WTC11 (cell line): ENCODE results near the gene RPS6KA2. TPM values are rescaled to one million over a fixed set of nuclear protein-coding genes. Genes with fewer than 3 reads are reported as not detected.
A peak's percentile ranks its signal among the peaks of the same experiment; 100 is the strongest.

Experiments
- ATAC-seq: fragments of 200-7000 bp; cut with Tn5 transposase; 2 replicates; pipeline ENCODE4 v1.10.0; 2021; ENCODE audit warnings: mild to moderate bottlenecking, moderate library complexity
- CTCF ChIA-PET: fragments of 300-600 bp; sonication (Branson Sonifier 250); formaldehyde crosslinking; loops from one replicate; lab custom pipeline; 2021; ENCODE audit warnings: antibody characterized with exemption; lab: Charles Lee
- POLR2A ChIA-PET: fragments of 350-600 bp; sonication (Branson Sonifier 250); formaldehyde crosslinking; loops from one replicate; lab custom pipeline; 2021; ENCODE audit warnings: antibody characterized with exemption; lab: Charles Lee
- DNase-seq: peaks from one replicate; pipeline ENCODE4 v3.0.0; 2021; ENCODE audit warnings: low spot score
- H3K27ac Mint-ChIP-seq: 2 replicates; pipeline ENCODE4 v1.8.0; 2021; ENCODE audit warnings: mixed read lengths
- H3K27me3 Mint-ChIP-seq: 2 replicates; pipeline ENCODE4 v1.8.0; 2021; ENCODE audit warnings: low read depth, mild to moderate bottlenecking, moderate library complexity, mixed read lengths
- H3K36me3 Mint-ChIP-seq: 2 replicates; pipeline ENCODE4 v1.8.0; 2021; ENCODE audit warnings: mixed read lengths
- H3K4me1 Mint-ChIP-seq: 2 replicates; pipeline ENCODE4 v1.8.0; 2022; ENCODE audit warnings: mixed read lengths
- H3K4me3 Mint-ChIP-seq: 2 replicates; pipeline ENCODE4 v1.8.0; 2021; ENCODE audit warnings: mild to moderate bottlenecking, moderate library complexity, mixed read lengths
- H3K9me3 Mint-ChIP-seq: 2 replicates; pipeline ENCODE4 v1.8.0; 2021; ENCODE audit warnings: mixed read lengths
- CREM ChIP-seq: sonication (generic); formaldehyde crosslinking; IDR thresholded peaks from 2 replicates; pipeline ENCODE4 v1.8.1; 2022; ENCODE audit warnings: mild to moderate bottlenecking, missing genetic modification reagents, moderate library complexity
- ESRRA ChIP-seq: sonication (generic); formaldehyde crosslinking; IDR thresholded peaks from 2 replicates; pipeline ENCODE4 v1.8.1; 2022; ENCODE audit warnings: mild to moderate bottlenecking, missing genetic modification reagents, borderline replicate concordance
- KAT7 ChIP-seq: sonication (generic); formaldehyde crosslinking; IDR thresholded peaks from 2 replicates; pipeline ENCODE4 v1.8.1; 2023; ENCODE audit warnings: missing genetic modification reagents, mild to moderate bottlenecking, borderline replicate concordance
- NFE2L1 ChIP-seq: sonication (generic); formaldehyde crosslinking; IDR thresholded peaks from 2 replicates; pipeline ENCODE4 v1.8.1; 2023; ENCODE audit warnings: missing genetic modification reagents
- NFYB ChIP-seq: sonication (generic); formaldehyde crosslinking; conservative IDR thresholded peaks from 2 replicates; pipeline ENCODE4 v1.8.0; 2022; ENCODE audit warnings: low read depth, missing genetic modification reagents
- NR2C2 ChIP-seq: sonication (generic); formaldehyde crosslinking; IDR thresholded peaks from 2 replicates; pipeline ENCODE4 v1.8.0; 2022; ENCODE audit warnings: mild to moderate bottlenecking, missing genetic modification reagents
- OVOL2 ChIP-seq: fragments of 250-450 bp; sonication (Bioruptor Pico); IDR thresholded peaks from 2 replicates; pipeline ENCODE4 v1.9.0; 2021; ENCODE audit warnings: mild to moderate bottlenecking, borderline replicate concordance
- SMAD3 ChIP-seq: sonication (generic); formaldehyde crosslinking; IDR thresholded peaks from 2 replicates; pipeline ENCODE4 v1.8.0; 2022; ENCODE audit warnings: missing genetic modification reagents, mild to moderate bottlenecking, borderline replicate concordance
- SMAD4 ChIP-seq: sonication (generic); formaldehyde crosslinking; IDR thresholded peaks from 2 replicates; pipeline ENCODE4 v1.8.0; 2022; ENCODE audit warnings: mild to moderate bottlenecking, missing genetic modification reagents
- ZNF416 ChIP-seq: fragments of 250-450 bp; sonication (Bioruptor Pico); IDR thresholded peaks from 2 replicates; pipeline ENCODE4 v1.9.0; 2021; ENCODE audit warnings: mild to moderate bottlenecking, inconsistent platforms
- ZNF423 ChIP-seq: fragments of 250-450 bp; sonication (Bioruptor Pico); IDR thresholded peaks from 2 replicates; pipeline ENCODE4 v2.1.2; 2022; ENCODE audit warnings: mild to moderate bottlenecking, moderate library complexity
- ZNF671 ChIP-seq: fragments of 250-450 bp; sonication (Bioruptor Pico); IDR thresholded peaks from 2 replicates; pipeline ENCODE4 v1.8.0; 2021; ENCODE audit warnings: mild to moderate bottlenecking
- total RNA-seq: library from RNA; stranded (reverse); gene quantifications from 3 replicates; pipeline ENCODE4 v1.2.3, GENCODE V29; 2021
- TF ChIP-seq, protein P1 (sequence below): fragments of 250-450 bp; sonication (Bioruptor Pico); IDR thresholded peaks from 2 replicates; pipeline ENCODE4 v1.9.0; 2021; ENCODE audit warnings: mild to moderate bottlenecking
- TF ChIP-seq, protein P2 (sequence below): fragments of 250-450 bp; sonication (Bioruptor Pico); IDR thresholded peaks from 2 replicates; pipeline ENCODE4 v1.8.0; 2021; ENCODE audit warnings: mild to moderate bottlenecking
- TF ChIP-seq, protein P3 (sequence below): sonication (generic); formaldehyde crosslinking; conservative IDR thresholded peaks from 2 replicates; pipeline ENCODE4 v1.8.1; 2022; ENCODE audit warnings: mild to moderate bottlenecking, missing genetic modification reagents
- TF ChIP-seq, protein P4 (sequence below): sonication (generic); formaldehyde crosslinking; IDR thresholded peaks from 2 replicates; pipeline ENCODE4 v1.8.0; 2022; ENCODE audit warnings: mild to moderate bottlenecking, missing genetic modification reagents
- TF ChIP-seq, protein P5 (sequence below): sonication (generic); formaldehyde crosslinking; IDR thresholded peaks from 2 replicates; pipeline ENCODE4 v1.8.0; 2022; ENCODE audit warnings: mild to moderate bottlenecking, missing genetic modification reagents
- TF ChIP-seq, protein P6 (sequence below): fragments of 250-450 bp; sonication (Bioruptor Pico); IDR thresholded peaks from 2 replicates; pipeline ENCODE4 v2.1.2; 2022; ENCODE audit warnings: mild to moderate bottlenecking, moderate library complexity
- TF ChIP-seq, protein P7 (sequence below): sonication (generic); formaldehyde crosslinking; IDR thresholded peaks from 2 replicates; pipeline ENCODE4 v1.8.0; 2023; ENCODE audit warnings: missing genetic modification reagents

The RPS6KA2 gene
- total RNA-seq, 1 experiment from 2014 or later: 24.2 TPM

DNA sequence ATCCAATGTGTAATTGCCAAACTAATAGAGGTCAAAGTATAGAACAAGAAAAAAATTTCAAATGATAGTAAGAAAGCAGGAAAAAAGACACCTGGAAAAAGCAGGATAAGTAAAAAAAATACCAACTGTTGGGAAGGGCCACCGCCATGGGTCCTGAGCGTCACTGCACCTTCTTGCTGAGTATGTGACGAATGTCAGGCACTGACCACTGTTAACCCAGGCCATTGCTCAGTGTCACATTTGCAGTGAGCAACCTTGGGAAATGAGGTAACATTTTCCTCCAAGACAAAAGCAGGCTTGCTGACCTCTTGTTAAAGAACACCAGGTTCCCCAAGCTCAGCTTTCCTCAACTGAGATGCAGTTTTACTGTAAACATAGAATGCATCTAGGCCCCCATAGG, 15.6 kb upstream of the RPS6KA2 start:
- ChIA-PET CTCF (no interaction called here), POLR2A (no interaction called here)
- no peaks in the 10 kb centered on the region for H3K36me3 Mint-ChIP-seq
- TF ChIP-seq, protein P1, sequence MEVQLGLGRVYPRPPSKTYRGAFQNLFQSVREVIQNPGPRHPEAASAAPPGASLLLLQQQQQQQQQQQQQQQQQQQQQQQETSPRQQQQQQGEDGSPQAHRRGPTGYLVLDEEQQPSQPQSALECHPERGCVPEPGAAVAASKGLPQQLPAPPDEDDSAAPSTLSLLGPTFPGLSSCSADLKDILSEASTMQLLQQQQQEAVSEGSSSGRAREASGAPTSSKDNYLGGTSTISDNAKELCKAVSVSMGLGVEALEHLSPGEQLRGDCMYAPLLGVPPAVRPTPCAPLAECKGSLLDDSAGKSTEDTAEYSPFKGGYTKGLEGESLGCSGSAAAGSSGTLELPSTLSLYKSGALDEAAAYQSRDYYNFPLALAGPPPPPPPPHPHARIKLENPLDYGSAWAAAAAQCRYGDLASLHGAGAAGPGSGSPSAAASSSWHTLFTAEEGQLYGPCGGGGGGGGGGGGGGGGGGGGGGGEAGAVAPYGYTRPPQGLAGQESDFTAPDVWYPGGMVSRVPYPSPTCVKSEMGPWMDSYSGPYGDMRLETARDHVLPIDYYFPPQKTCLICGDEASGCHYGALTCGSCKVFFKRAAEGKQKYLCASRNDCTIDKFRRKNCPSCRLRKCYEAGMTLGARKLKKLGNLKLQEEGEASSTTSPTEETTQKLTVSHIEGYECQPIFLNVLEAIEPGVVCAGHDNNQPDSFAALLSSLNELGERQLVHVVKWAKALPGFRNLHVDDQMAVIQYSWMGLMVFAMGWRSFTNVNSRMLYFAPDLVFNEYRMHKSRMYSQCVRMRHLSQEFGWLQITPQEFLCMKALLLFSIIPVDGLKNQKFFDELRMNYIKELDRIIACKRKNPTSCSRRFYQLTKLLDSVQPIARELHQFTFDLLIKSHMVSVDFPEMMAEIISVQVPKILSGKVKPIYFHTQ (CRISPR knock-in tag): no peak
- TF ChIP-seq ZNF416 (no peak), SMAD3 (CRISPR knock-in tag) (no peak), NFE2L1 (CRISPR knock-in tag) (no peak), CREM (no peak), NR2C2 (CRISPR knock-in tag) (no peak), ESRRA (CRISPR knock-in tag) (no peak), NFYB (no peak), OVOL2 (CRISPR knock-in tag) (no peak)
- TF ChIP-seq, protein P2, sequence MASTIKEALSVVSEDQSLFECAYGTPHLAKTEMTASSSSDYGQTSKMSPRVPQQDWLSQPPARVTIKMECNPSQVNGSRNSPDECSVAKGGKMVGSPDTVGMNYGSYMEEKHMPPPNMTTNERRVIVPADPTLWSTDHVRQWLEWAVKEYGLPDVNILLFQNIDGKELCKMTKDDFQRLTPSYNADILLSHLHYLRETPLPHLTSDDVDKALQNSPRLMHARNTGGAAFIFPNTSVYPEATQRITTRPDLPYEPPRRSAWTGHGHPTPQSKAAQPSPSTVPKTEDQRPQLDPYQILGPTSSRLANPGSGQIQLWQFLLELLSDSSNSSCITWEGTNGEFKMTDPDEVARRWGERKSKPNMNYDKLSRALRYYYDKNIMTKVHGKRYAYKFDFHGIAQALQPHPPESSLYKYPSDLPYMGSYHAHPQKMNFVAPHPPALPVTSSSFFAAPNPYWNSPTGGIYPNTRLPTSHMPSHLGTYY (CRISPR knock-in tag): no peak
- TF ChIP-seq, protein P3, sequence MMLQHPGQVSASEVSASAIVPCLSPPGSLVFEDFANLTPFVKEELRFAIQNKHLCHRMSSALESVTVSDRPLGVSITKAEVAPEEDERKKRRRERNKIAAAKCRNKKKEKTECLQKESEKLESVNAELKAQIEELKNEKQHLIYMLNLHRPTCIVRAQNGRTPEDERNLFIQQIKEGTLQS: no peak
- TF ChIP-seq, protein P4, sequence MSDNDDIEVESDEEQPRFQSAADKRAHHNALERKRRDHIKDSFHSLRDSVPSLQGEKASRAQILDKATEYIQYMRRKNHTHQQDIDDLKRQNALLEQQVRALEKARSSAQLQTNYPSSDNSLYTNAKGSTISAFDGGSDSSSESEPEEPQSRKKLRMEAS: no peak
- no peak overlapping the region for H3K4me3 Mint-ChIP-seq
- H3K9me3 Mint-ChIP-seq: peaks cover 5% of the 10 kb centered on the region; the same call in 1 of the 2 replicates
- H3K4me1 Mint-ChIP-seq: peaks cover 24% of the 10 kb centered on the region
- DNase-seq: no peak
- ATAC-seq: no peak
- peaks cover 5% of the 10 kb centered on the region; the same call in 1 of the 2 replicates for H3K27me3 Mint-ChIP-seq
- H3K27ac Mint-ChIP-seq: no peak overlapping the region

DNA sequence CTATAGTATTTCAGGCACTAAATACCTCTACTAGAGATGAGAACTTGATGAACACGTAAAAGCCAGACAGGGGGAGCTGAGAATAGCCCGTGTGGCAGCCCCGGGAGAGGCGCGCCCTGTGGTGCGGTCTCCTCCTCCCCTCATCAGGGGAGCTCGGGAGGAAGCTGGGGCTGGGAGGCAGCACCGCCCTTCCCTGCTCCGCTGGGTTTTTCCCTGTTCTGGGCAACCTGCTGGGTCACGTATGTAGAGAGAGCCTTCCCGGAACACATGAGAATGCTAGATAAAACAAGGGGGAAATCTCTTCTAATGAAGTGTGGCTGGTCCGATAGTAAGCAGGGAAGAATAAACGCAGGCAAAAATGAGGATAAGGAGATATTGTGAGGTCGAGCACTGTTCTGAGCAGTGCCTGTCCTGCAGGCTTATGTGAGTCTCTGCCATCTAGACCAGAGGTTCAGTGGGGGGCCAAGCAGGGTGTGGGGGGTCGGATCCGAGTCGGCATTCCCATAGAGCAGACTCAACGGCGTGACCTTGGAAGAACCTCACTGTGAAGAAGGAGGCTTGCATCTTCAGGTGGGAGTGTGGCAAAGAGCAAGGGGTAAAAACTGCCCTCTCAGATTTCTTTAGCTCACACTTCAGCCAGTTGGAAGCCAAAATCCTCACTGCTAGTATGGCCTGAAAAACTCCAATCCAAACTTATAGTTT, 13.4 kb upstream of the RPS6KA2 start:
- Mint-ChIP-seq H3K27ac (no peak overlapping the region), H3K4me1 (peaks cover 17% of the 10 kb centered on the region), H3K36me3 (no peaks in the 10 kb centered on the region), H3K9me3 (peaks cover 5% of the 10 kb centered on the region; the same call in 1 of the 2 replicates), H3K4me3 (no peak overlapping the region), H3K27me3 (peaks cover 5% of the 10 kb centered on the region; the same call in 1 of the 2 replicates)
- no peak for DNase-seq
- TF ChIP-seq, protein P5, sequence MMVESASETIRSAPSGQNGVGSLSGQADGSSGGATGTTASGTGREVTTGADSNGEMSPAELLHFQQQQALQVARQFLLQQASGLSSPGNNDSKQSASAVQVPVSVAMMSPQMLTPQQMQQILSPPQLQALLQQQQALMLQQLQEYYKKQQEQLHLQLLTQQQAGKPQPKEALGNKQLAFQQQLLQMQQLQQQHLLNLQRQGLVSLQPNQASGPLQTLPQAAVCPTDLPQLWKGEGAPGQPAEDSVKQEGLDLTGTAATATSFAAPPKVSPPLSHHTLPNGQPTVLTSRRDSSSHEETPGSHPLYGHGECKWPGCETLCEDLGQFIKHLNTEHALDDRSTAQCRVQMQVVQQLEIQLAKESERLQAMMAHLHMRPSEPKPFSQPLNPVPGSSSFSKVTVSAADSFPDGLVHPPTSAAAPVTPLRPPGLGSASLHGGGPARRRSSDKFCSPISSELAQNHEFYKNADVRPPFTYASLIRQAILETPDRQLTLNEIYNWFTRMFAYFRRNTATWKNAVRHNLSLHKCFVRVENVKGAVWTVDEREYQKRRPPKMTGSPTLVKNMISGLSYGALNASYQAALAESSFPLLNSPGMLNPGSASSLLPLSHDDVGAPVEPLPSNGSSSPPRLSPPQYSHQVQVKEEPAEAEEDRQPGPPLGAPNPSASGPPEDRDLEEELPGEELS (CRISPR knock-in tag): no peak
- TF ChIP-seq, protein P6, sequence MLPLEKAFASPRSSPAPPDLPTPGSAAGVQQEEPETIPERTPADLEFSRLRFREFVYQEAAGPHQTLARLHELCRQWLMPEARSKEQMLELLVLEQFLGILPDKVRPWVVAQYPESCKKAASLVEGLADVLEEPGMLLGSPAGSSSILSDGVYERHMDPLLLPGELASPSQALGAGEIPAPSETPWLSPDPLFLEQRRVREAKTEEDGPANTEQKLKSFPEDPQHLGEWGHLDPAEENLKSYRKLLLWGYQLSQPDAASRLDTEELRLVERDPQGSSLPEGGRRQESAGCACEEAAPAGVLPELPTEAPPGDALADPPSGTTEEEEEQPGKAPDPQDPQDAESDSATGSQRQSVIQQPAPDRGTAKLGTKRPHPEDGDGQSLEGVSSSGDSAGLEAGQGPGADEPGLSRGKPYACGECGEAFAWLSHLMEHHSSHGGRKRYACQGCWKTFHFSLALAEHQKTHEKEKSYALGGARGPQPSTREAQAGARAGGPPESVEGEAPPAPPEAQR (CRISPR knock-in tag): no peak
- no peak for TF ChIP-seq SMAD4 (CRISPR knock-in tag)
- TF ChIP-seq, protein P7, sequence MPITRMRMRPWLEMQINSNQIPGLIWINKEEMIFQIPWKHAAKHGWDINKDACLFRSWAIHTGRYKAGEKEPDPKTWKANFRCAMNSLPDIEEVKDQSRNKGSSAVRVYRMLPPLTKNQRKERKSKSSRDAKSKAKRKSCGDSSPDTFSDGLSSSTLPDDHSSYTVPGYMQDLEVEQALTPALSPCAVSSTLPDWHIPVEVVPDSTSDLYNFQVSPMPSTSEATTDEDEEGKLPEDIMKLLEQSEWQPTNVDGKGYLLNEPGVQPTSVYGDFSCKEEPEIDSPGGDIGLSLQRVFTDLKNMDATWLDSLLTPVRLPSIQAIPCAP (CRISPR knock-in tag): no peak
- TF ChIP-seq KAT7: no peak
- no peak for TF ChIP-seq ZNF671 (CRISPR knock-in tag)
- peak; percentile 90 for TF ChIP-seq ZNF423 (CRISPR knock-in tag)
- ChIA-PET CTCF (interaction anchor here (1.4 kb wide), 1 partner anchor 13 kb away, joined by 5 read pairs; the partner anchor contains the start of gene RPS6KA2), POLR2A (interaction anchor here (1.2 to 1.5 kb wide), 2 partner anchors 11 to 13 kb away, joined by 3 to 9 read pairs; partner anchors contain the start of gene RPS6KA2)
- ATAC-seq: peak; percentile 69
